Left ventricle myocardium inferior (tissue), 1 donor: ENCODE results near the gene CLEC19A. TPM values are rescaled to one million over a fixed set of nuclear protein-coding genes. Genes with fewer than 3 reads are reported as not detected.

Experiments
- DNase-seq: peaks from one replicate; pipeline ENCODE4 v3.0.0-alpha.2; 2020
- H3K27ac ChIP-seq: fragments of 200-600 bp; replicated peaks from 2 replicates; pipeline ENCODE4 v1.8.0; 2021
- H3K27me3 ChIP-seq: fragments of 200-600 bp; 2 replicates; pipeline ENCODE4 v1.8.0; 2021; ENCODE audit warnings: low read depth
- H3K36me3 ChIP-seq: fragments of 200-600 bp; 2 replicates; pipeline ENCODE4 v1.8.0; 2021
- H3K4me1 ChIP-seq: fragments of 200-600 bp; 2 replicates; pipeline ENCODE4 v1.8.0; 2021
- H3K4me3 ChIP-seq: fragments of 200-600 bp; 2 replicates; pipeline ENCODE4 v1.8.0; 2021; ENCODE audit warnings: mild to moderate bottlenecking, moderate library complexity
- H3K9me3 ChIP-seq: fragments of 200-600 bp; replicated peaks from 2 replicates; pipeline ENCODE4 v1.8.0; 2021
- CTCF ChIP-seq: fragments of 200-600 bp; IDR thresholded peaks from 2 replicates; pipeline ENCODE4 v1.8.0; 2021; ENCODE audit warnings: antibody characterized with exemption, mild to moderate bottlenecking, borderline replicate concordance
- intact Hi-C: fragments of 100-400 bp; cut with micrococcal nuclease; formaldehyde crosslinking; loops from one replicate; pipeline ENCODE4 v1.11.0; 2022
- total RNA-seq: library from RNA; stranded (reverse); fragmentation: NEBNext Ultra II Directional; extraction: Animal tissue kit (Norgen Biotek cat#: 25700); gene quantifications from one replicate; pipeline ENCODE4 v1.2.1, GENCODE V29; 2021
- donor health status: DM: no; HTN: yes; CAD: no; lungs with severe emphysema.

The CLEC19A gene
- total RNA-seq, 1 donor from 2014 or later, result not detected

GRCh38 chr16:19307587-19308241, 22.2 kb downstream of the CLEC19A start:
- no peak overlapping the region for H3K27ac ChIP-seq
- no peaks in the 10 kb centered on the region for H3K4me1 ChIP-seq
- H3K27me3 ChIP-seq, result peaks cover 30% of the 10 kb centered on the region
- H3K4me3 ChIP-seq, result no peak overlapping the region
- no peak for DNase-seq
- intact Hi-C loops, result no loop called here
- H3K9me3 ChIP-seq, result no peaks in the 10 kb centered on the region
- no peaks in the 10 kb centered on the region for H3K36me3 ChIP-seq
- no peak for TF ChIP-seq CTCF

GRCh38 chr16:19308392-19308791, 22.9 kb downstream of the CLEC19A start:
- Histone ChIP-seq H3K27ac (no peak overlapping the region), H3K4me3 (no peak overlapping the region), H3K4me1 (no peaks in the 10 kb centered on the region), H3K9me3 (no peaks in the 10 kb centered on the region), H3K36me3 (no peaks in the 10 kb centered on the region), H3K27me3 (peaks cover 30% of the 10 kb centered on the region)
- no peak for DNase-seq
- intact Hi-C loops, result no loop called here
- TF ChIP-seq CTCF, result no peak

- no peak for DNase-seq
- Histone ChIP-seq H3K4me1 (no peaks in the 10 kb centered on the region), H3K27ac (no peak overlapping the region), H3K9me3 (no peaks in the 10 kb centered on the region), H3K36me3 (no peaks in the 10 kb centered on the region), H3K27me3 (peaks cover 30% of the 10 kb centered on the region), H3K4me3 (no peak overlapping the region)
- TF ChIP-seq CTCF, result no peak
- intact Hi-C loops, result no loop called here
Measured at GRCh38 chr16:19309178-19309577, 23.6 kb downstream of the CLEC19A start.

- no peak overlapping the region for H3K27ac ChIP-seq
Measured at GRCh38 chr16:19314718-19315425, 29.3 kb downstream of the CLEC19A start.

GRCh38 chr16:19315889-19316433, 30.4 kb downstream of the CLEC19A start:
- TF ChIP-seq CTCF, result no peak
- Histone ChIP-seq H3K4me3 (no peak overlapping the region), H3K27me3 (peaks cover 7% of the 10 kb centered on the region), H3K9me3 (peaks cover 2% of the 10 kb centered on the region), H3K4me1 (no peaks in the 10 kb centered on the region), H3K27ac (no peak overlapping the region), H3K36me3 (no peaks in the 10 kb centered on the region)
- DNase-seq, result no peak
- intact Hi-C loops, result no loop called here

More at GRCh38 chr16:19314718-19315425, 29.3 kb downstream of the CLEC19A start:
- no peak for TF ChIP-seq CTCF
- Histone ChIP-seq H3K4me1 (no peaks in the 10 kb centered on the region), H3K4me3 (no peak overlapping the region), H3K36me3 (no peaks in the 10 kb centered on the region), H3K9me3 (no peaks in the 10 kb centered on the region), H3K27me3 (peaks cover 4% of the 10 kb centered on the region)
- intact Hi-C loops, result no loop called here
- no peak for DNase-seq
